CD14-positive monocyte (primary cell): ENCODE data around the gene SRPK2. TPM values are rescaled to one million over a fixed set of nuclear protein-coding genes. Genes with fewer than 3 reads are reported as not detected.

Source experiments
- DNase-seq, 3 donors: peaks; one replicate each; pipeline ENCODE4 v3.0.0-alpha.2; 2011 to 2022
- H2AFZ ChIP-seq: 2 replicates; pipeline ENCODE4 v1.6.0; 2012; ENCODE audit warnings: mild to moderate bottlenecking, low read depth, low read length, inconsistent platforms; ENCODE audit not compliant: insufficient read depth, poor library complexity, severe bottlenecking
- H3K27ac ChIP-seq, 2 donors: 1 replicate in 1 of 2; 2 replicates in 1 of 2; pipeline ENCODE4 v1.5.1; 2012 to 2013; ENCODE audit warnings: low read length in 2 of 2, control low read depth in 1 of 2, inconsistent platforms in 1 of 2, low read depth in 1 of 2, mild to moderate bottlenecking in 1 of 2
- H3K27me3 ChIP-seq, 2 donors: one replicate each; pipeline versions ENCODE4 v1.6.0 to v1.6.1; 2011 to 2013; ENCODE audit warnings: low read length in 2 of 2; ENCODE audit not compliant: control insufficient read depth in 2 of 2, insufficient read depth in 2 of 2
- H3K36me3 ChIP-seq, 2 donors: replicated peaks in 1 of 2; 1 replicate in 1 of 2; 2 replicates in 1 of 2; pipeline versions ENCODE4 v1.5.1 to v1.6.1; 2012 to 2013; ENCODE audit warnings: low read length in 2 of 2, control low read depth in 1 of 2, inconsistent platforms in 1 of 2, mild to moderate bottlenecking in 1 of 2; ENCODE audit not compliant: insufficient read depth in 2 of 2, control insufficient read depth in 1 of 2
- H3K4me1 ChIP-seq, 2 donors: 1 replicate in 1 of 2; 2 replicates in 1 of 2; pipeline versions ENCODE4 v1.5.1 to v1.6.1; 2012 to 2013; ENCODE audit warnings: low read length in 2 of 2, control low read depth in 1 of 2, inconsistent platforms in 1 of 2, mild to moderate bottlenecking in 1 of 2, moderate library complexity in 1 of 2; ENCODE audit not compliant: insufficient read depth in 2 of 2, control insufficient read depth in 1 of 2
- H3K4me2 ChIP-seq: replicated peaks from 2 replicates; pipeline ENCODE3; 2012; ENCODE audit warnings: low read length, moderate library complexity, mild to moderate bottlenecking; ENCODE audit not compliant: poor library complexity, severe bottlenecking; ENCODE audit errors: extremely low read depth
- H3K4me3 ChIP-seq, 3 experiments: fragments of 200-600 bp in 1 of 3; sonication (generic) in 1 of 3; replicated peaks in 1 of 3; 1 replicate in 2 of 3; 2 replicates in 1 of 3; pipeline ENCODE4 v1.5.1; 2011 to 2013; ENCODE audit warnings: low read length in 3 of 3, mild to moderate bottlenecking in 3 of 3, control low read depth in 2 of 3, low read depth in 2 of 3, inconsistent platforms in 1 of 3, moderate library complexity in 1 of 3
- H3K79me2 ChIP-seq: 2 replicates; pipeline ENCODE4 v1.6.0; 2012; ENCODE audit warnings: mild to moderate bottlenecking, control low read depth, inconsistent platforms, low read length, moderate library complexity; ENCODE audit not compliant: insufficient read depth
- H3K9ac ChIP-seq: 2 replicates; pipeline ENCODE4 v1.6.0; 2017; ENCODE audit warnings: low read length, mild to moderate bottlenecking; ENCODE audit not compliant: insufficient read depth, poor library complexity, severe bottlenecking
- H3K9me3 ChIP-seq, 2 donors: replicated peaks in 1 of 2; 1 replicate in 1 of 2; 2 replicates in 1 of 2; pipeline versions ENCODE4 v1.5.1 to v1.6.1; 2012 to 2013; ENCODE audit warnings: low read length in 2 of 2, control low read depth in 1 of 2; ENCODE audit not compliant: control insufficient read depth in 1 of 2, insufficient read depth in 1 of 2
- H4K20me1 ChIP-seq: 2 replicates; pipeline ENCODE4 v1.6.0; 2012; ENCODE audit warnings: mild to moderate bottlenecking, low read length, control low read depth, moderate library complexity; ENCODE audit not compliant: insufficient read depth
- H3K27ac Mint-ChIP-seq, 7 donors: one replicate each; pipeline ENCODE4 v1.8.0; 2020; ENCODE audit warnings: mild to moderate bottlenecking in 7 of 7, mixed read lengths in 7 of 7, moderate library complexity in 6 of 7, inconsistent platforms in 2 of 7
- H3K27me3 Mint-ChIP-seq, 3 donors: one replicate each; pipeline ENCODE4 v1.8.0; 2021 to 2022; ENCODE audit warnings: low read depth in 3 of 3, mild to moderate bottlenecking in 3 of 3, mixed read lengths in 3 of 3, moderate library complexity in 3 of 3, inconsistent platforms in 1 of 3
- H3K36me3 Mint-ChIP-seq, 2 donors: one replicate each; pipeline ENCODE4 v1.8.0; 2020; ENCODE audit warnings: mixed read lengths in 2 of 2, inconsistent platforms in 1 of 2, mild to moderate bottlenecking in 1 of 2
- H3K4me1 Mint-ChIP-seq: one replicate; pipeline ENCODE4 v1.8.0; 2020; ENCODE audit warnings: mild to moderate bottlenecking, mixed read lengths
- H3K4me3 Mint-ChIP-seq, 2 donors: one replicate each; pipeline ENCODE4 v1.8.0; 2020; ENCODE audit warnings: mild to moderate bottlenecking in 2 of 2, mixed read lengths in 2 of 2, moderate library complexity in 1 of 2
- H3K9me3 Mint-ChIP-seq, 7 donors: one replicate each; pipeline ENCODE4 v1.8.0; 2020 to 2022; ENCODE audit warnings: mixed read lengths in 7 of 7, mild to moderate bottlenecking in 6 of 7, moderate library complexity in 6 of 7, inconsistent platforms in 2 of 7
- CTCF ChIP-seq: fragments of 200-600 bp; IDR thresholded peaks from one replicate; pipeline ENCODE4 v1.8.0; 2022; ENCODE audit warnings: antibody characterized with exemption, mild to moderate bottlenecking
- WGBS: methylation state at CpG from one replicate; pipeline ENCODE4 v1.1.5; 2013; ENCODE audit warnings: missing lambda C conversion rate; ENCODE audit not compliant: insufficient coverage; 5-methylcytosine and 5-hydroxymethylcytosine counted together
- intact Hi-C, 2 donors: fragments of 100-400 bp; cut with micrococcal nuclease; formaldehyde crosslinking; loops; one replicate each; pipeline versions ENCODE4 v1.15.0 to v1.15.1; 2023
- polyA plus RNA-seq, 3 donors: library from polyadenylated mRNA; depleted of rRNA in 1 of 3; unstranded in 2 of 3; stranded (reverse) in 1 of 3; fragments of 300-500 nt in 2 of 3; fragments of >200 nt in 1 of 3; fragmentation: Illumina TruSeq in 2 of 3; gene quantifications; 1 replicate in 2 of 3; 2 replicates in 1 of 3; pipeline ENCODE4 v1.2.3, GENCODE V29; 2012 to 2021

The SRPK2 gene
- polyA plus RNA-seq, 3 donors: 12.6 to 37.7 (median 30.0) TPM

DNA sequence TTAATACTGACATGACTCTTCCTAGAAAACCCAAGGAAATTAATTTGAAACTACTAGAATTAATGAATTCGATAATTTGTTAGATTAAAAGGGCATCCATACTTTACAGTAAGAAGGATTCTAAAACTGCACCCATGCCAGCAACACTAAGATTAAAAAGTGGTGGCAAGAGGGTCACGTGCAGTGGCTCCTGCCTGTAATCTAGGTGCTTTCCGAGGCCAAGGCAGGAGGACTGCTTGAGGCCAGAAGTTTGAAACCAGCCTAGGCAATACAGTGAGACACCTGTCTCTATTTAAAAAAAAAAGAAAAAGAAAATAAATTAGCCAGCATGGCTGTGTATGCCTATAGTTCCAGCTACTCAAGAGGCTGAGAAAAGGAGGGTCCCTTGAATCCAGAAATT, 58.2 kb downstream of the SRPK2 start:
- WGBS: no CpG with 5 or more reads among the region's 3 CpGs
- Histone ChIP-seq H3K27ac (no peak overlapping the region), H3K9ac (no peak overlapping the region), H3K36me3 (no peaks in the 10 kb centered on the region), H3K9me3 (no peaks in the 10 kb centered on the region), H3K4me3 (no peak overlapping the region), H3K4me1 (peaks cover 4 to 9% of the 10 kb centered on the region in 2 donors), H3K4me2 (no peak overlapping the region), H4K20me1 (peaks cover 63% of the 10 kb centered on the region), H3K79me2 (peaks cover 65% of the 10 kb centered on the region), H2AFZ (no peak overlapping the region), H3K27me3 (no peaks in the 10 kb centered on the region)
- Mint-ChIP-seq H3K27me3 (peaks cover 0 to 5% (median 0%) of the 10 kb centered on the region in 3 donors), H3K4me3 (no peak overlapping the region), H3K9me3 (no peaks in the 10 kb centered on the region), H3K36me3 (peaks cover 0 to 4% of the 10 kb centered on the region in 2 donors), H3K27ac (peak overlapping the region in 1 of 7 donors; percentile 57), H3K4me1 (peaks cover 12% of the 10 kb centered on the region)
- intact Hi-C loops: no loop called here
- DNase-seq: no peak
- TF ChIP-seq CTCF: no peak

DNA sequence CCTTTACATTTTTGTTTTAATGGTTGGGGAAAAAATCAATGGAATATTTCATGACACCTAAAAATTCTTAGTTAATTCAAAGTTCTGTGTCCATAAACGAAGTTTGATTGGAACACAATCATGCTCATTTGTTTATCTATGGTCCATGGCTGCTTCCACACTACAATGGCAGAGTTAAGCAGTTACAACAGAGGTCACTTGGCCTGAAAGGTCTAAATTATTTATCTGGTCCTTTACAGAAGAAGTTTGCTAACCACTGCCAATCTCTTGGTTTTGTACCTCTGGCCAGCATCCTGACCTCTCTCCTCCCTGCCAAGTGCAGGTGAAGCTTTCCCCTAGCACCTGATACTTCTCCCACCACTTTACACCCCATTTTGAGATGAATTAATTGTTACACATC, 61.5 kb downstream of the SRPK2 start:
- TF ChIP-seq CTCF: no peak
- Histone ChIP-seq H3K27ac (no peak overlapping the region), H3K79me2 (peaks cover 78% of the 10 kb centered on the region), H3K36me3 (no peaks in the 10 kb centered on the region), H2AFZ (no peak overlapping the region), H3K4me3 (no peak overlapping the region), H3K4me1 (peaks cover 16 to 21% of the 10 kb centered on the region in 2 donors), H3K4me2 (no peak overlapping the region), H4K20me1 (peaks cover 82% of the 10 kb centered on the region), H3K9ac (no peak overlapping the region), H3K27me3 (no peaks in the 10 kb centered on the region), H3K9me3 (peaks cover 0 to 3% of the 10 kb centered on the region in 2 donors)
- Mint-ChIP-seq H3K27me3 (peaks cover 0 to 5% (median 0%) of the 10 kb centered on the region in 3 donors), H3K4me3 (no peak overlapping the region), H3K9me3 (peaks cover 0 to 2% (median 0%) of the 10 kb centered on the region in 7 donors), H3K4me1 (peaks cover 29% of the 10 kb centered on the region), H3K27ac (peak overlapping the region in 1 of 7 donors; percentile 27), H3K36me3 (peaks cover under 1 to 2% of the 10 kb centered on the region in 2 donors)
- no CpG with 5 or more reads among the region's 1 CpG for WGBS
- no peak for DNase-seq
- intact Hi-C loops: no loop called here
